ENCODE measurements around the gene BOLL. TPM values are rescaled to one million over a fixed set of nuclear protein-coding genes. Genes with fewer than 3 reads are reported as not detected.

BOLL gene
- total RNA-seq (2014; rRNA removed; shearing (Covaris generic)), result not detected in 2 replicates

GRCh38 chr2:197784956-197785941, at the start of gene BOLL:
Gene BOLL, minus strand, starts transcription at chr2:197785319. Its CDS starts 3,469 bp downstream, at chr2:197781850.

DNA sequence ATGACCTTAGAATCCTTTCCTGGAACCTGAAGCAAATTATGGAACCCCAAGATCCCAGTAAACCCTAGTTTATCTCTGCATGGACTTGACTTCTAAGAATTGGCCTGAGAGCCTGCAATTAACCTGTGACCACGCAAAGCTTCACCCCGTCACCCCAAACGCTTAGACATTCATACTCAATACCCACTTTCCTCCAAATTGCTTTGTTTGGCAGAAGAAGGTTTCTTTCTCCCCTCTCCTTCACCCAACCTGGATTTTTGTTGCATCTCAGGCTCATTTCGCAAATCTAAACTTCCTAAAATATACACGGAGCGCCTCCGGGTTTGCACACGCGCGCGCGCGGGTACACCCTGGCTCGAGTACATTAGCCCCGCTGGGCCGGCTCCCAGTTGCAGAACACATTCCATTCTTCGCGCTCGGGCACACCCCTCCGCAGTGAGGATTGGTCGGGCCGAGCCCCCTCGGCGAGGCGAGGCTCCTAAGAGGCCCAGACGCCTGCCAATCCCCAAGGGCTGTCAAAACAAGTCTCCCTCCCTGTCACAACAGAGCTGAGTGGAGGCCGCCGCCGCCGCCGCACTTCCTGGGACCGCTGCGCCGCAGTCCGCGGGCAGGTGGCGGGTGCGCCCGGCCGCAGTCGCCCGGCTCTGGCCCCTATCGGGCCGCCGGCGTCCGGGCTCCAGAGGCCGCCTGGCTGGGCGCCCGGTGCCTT, 19.1 kb upstream of the BOLL start, which contains the start of gene PLCL1:
TSS of gene PLCL1 (plus strand) at position 545 of the 709 bp plus-strand sequence.

DNA sequence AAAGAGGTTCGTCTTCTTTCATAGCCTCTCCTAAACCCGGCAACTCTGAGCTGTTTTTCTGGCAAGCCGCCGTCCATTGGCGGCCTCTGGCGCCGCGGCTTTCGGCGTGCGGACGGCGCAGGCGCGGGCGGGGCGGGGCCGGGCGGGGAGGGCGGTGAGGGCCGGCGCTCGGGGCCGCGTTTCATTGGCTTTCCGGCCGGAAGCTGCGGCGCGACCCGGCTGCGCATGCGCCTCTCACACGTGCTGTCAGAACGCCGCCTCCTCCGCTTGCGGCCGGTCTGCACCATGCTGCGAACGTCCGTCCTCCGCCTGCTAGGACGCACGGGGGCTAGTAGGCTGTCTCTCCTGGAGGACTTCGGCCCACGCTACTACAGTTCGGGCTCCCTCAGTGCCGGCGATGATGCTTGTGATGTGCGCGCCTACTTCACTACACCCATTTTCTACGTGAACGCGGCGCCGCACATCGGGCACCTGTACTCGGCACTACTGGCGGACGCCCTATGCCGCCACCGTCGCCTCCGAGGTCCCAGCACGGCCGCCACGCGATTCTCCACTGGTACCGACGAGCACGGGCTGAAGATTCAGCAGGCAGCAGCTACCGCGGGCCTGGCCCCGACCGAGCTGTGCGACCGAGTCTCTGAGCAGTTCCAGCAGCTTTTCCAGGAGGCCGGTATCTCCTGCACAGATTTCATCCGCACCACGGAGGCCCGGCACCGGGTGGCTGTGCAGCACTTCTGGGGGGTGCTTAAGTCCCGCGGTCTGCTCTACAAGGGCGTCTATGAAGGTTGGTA, 79.8 kb downstream of the BOLL start, which contains the start of gene MARS2:
TSS of gene MARS2 (plus strand) at position 249 of the 791 bp plus-strand sequence. CDS start at position 286, 37 bp downstream.

Other genes starting within 250 kb of the BOLL start
- 0.88 and 2.3 TPM in 2 replicates for gene RFTN2, start 109.7 kb downstream of the BOLL start, total RNA-seq (2014; rRNA removed; shearing (Covaris generic))
- gene MARS2, start 80.0 kb downstream of the BOLL start, total RNA-seq (2014; rRNA removed; shearing (Covaris generic)), result 6.6 and 7.1 TPM in 2 replicates
- 0.08 and 0.16 TPM in 2 replicates for gene PLCL1, start 19.3 kb upstream of the BOLL start, total RNA-seq (2014; rRNA removed; shearing (Covaris generic))